ENCODE measurements around the gene DUT. TPM values are rescaled to one million over a fixed set of nuclear protein-coding genes. Genes with fewer than 3 reads are reported as not detected.

Gene DUT
- total and polyA plus RNA-seq, 2 experiments from 2014 or later, result 82.5 to 420 TPM

DNA sequence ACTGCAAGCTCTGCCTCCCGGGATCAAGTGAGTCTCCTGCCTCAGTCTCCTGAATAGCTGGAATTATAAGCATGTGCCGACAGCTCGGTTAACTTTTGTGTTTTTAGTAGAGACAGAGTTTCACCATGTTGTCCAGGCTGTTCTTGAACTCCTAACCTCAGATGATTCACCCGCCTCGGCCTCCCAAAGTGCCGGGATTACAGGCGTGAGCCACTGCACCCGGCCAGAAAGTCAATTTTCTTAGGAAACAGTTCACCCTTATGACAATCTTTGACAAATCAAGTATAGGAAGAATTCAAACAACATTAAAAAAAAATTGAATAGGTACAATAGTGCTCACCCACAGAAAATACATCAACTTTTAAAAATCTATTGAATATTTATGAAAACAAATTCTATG lies 23.6 kb upstream of the DUT start (continued):
- TF ChIP-seq STAT1 (IDR thresholded peaks at IDR 0.05; ENCODE audit: unreplicated experiment), result no peak
- TF ChIP-seq, protein P1, sequence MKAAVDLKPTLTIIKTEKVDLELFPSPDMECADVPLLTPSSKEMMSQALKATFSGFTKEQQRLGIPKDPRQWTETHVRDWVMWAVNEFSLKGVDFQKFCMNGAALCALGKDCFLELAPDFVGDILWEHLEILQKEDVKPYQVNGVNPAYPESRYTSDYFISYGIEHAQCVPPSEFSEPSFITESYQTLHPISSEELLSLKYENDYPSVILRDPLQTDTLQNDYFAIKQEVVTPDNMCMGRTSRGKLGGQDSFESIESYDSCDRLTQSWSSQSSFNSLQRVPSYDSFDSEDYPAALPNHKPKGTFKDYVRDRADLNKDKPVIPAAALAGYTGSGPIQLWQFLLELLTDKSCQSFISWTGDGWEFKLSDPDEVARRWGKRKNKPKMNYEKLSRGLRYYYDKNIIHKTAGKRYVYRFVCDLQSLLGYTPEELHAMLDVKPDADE (IDR thresholded peaks at IDR 0.05), result no peak
- no peak for TF ChIP-seq EZH2 (IDR thresholded peaks at IDR 0.05; ENCODE audit: low read depth, unreplicated experiment)
- TF ChIP-seq EZH2phosphoT487 (IDR thresholded peaks at IDR 0.05; ENCODE audit: unreplicated experiment), result no peak
- TF ChIP-seq NANOG (IDR thresholded peaks at IDR 0.05; ENCODE audit: borderline replicate concordance), result no peak
- TF ChIP-seq POLR2AphosphoS5 (IDR thresholded peaks at IDR 0.05; ENCODE audit: low read depth), result no peak
- no peak for TF ChIP-seq CREB1 (CRISPR knock-in tag; IDR thresholded peaks at IDR 0.05; ENCODE audit: low read depth)

DNA sequence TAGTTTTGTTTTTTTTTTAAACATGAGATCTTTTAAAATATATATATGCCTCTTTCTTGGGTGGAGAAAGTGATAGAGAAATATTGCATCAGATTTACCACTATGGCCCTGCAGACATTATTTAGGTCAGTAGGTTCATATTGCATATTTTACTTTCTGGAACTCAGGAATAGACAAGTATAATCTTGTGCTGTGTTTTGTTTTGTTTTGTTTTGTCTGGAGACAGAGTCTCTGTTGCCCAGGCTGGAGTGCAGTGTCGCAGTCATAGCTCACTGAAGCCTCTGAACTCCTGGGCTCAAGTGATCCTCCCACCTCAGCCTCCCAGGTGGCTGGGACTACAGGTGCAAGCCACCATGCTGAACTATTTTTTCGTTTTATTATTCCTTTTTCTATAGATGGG lies 21.5 kb upstream of the DUT start:
- H3F3A ChIP-seq (replicated peaks; ENCODE audit: low read depth), result no peaks in the 10 kb centered on the region
- H3K9me2 ChIP-seq (ENCODE audit: insufficient read depth), result no peaks in the 10 kb centered on the region
- TF ChIP-seq JUNB (IDR thresholded peaks at IDR 0.05; ENCODE audit: unreplicated experiment), result no peak
- TF ChIP-seq, protein P1 (IDR thresholded peaks at IDR 0.05), result no peak
- no peak for TF ChIP-seq ZNF114 (CRISPR knock-in tag; IDR thresholded peaks at IDR 0.05)
- no peak for TF ChIP-seq ZNF331 (CRISPR knock-in tag; IDR thresholded peaks at IDR 0.05; ENCODE audit: low read depth)
- no peak for TF ChIP-seq EZH2phosphoT487 (IDR thresholded peaks at IDR 0.05; ENCODE audit: unreplicated experiment)
- no peak for TF ChIP-seq EZH2 (IDR thresholded peaks at IDR 0.05; ENCODE audit: low read depth, unreplicated experiment)
- no peak for TF ChIP-seq POLR2AphosphoS5 (IDR thresholded peaks at IDR 0.05; ENCODE audit: low read depth)
- TF ChIP-seq, protein P2, sequence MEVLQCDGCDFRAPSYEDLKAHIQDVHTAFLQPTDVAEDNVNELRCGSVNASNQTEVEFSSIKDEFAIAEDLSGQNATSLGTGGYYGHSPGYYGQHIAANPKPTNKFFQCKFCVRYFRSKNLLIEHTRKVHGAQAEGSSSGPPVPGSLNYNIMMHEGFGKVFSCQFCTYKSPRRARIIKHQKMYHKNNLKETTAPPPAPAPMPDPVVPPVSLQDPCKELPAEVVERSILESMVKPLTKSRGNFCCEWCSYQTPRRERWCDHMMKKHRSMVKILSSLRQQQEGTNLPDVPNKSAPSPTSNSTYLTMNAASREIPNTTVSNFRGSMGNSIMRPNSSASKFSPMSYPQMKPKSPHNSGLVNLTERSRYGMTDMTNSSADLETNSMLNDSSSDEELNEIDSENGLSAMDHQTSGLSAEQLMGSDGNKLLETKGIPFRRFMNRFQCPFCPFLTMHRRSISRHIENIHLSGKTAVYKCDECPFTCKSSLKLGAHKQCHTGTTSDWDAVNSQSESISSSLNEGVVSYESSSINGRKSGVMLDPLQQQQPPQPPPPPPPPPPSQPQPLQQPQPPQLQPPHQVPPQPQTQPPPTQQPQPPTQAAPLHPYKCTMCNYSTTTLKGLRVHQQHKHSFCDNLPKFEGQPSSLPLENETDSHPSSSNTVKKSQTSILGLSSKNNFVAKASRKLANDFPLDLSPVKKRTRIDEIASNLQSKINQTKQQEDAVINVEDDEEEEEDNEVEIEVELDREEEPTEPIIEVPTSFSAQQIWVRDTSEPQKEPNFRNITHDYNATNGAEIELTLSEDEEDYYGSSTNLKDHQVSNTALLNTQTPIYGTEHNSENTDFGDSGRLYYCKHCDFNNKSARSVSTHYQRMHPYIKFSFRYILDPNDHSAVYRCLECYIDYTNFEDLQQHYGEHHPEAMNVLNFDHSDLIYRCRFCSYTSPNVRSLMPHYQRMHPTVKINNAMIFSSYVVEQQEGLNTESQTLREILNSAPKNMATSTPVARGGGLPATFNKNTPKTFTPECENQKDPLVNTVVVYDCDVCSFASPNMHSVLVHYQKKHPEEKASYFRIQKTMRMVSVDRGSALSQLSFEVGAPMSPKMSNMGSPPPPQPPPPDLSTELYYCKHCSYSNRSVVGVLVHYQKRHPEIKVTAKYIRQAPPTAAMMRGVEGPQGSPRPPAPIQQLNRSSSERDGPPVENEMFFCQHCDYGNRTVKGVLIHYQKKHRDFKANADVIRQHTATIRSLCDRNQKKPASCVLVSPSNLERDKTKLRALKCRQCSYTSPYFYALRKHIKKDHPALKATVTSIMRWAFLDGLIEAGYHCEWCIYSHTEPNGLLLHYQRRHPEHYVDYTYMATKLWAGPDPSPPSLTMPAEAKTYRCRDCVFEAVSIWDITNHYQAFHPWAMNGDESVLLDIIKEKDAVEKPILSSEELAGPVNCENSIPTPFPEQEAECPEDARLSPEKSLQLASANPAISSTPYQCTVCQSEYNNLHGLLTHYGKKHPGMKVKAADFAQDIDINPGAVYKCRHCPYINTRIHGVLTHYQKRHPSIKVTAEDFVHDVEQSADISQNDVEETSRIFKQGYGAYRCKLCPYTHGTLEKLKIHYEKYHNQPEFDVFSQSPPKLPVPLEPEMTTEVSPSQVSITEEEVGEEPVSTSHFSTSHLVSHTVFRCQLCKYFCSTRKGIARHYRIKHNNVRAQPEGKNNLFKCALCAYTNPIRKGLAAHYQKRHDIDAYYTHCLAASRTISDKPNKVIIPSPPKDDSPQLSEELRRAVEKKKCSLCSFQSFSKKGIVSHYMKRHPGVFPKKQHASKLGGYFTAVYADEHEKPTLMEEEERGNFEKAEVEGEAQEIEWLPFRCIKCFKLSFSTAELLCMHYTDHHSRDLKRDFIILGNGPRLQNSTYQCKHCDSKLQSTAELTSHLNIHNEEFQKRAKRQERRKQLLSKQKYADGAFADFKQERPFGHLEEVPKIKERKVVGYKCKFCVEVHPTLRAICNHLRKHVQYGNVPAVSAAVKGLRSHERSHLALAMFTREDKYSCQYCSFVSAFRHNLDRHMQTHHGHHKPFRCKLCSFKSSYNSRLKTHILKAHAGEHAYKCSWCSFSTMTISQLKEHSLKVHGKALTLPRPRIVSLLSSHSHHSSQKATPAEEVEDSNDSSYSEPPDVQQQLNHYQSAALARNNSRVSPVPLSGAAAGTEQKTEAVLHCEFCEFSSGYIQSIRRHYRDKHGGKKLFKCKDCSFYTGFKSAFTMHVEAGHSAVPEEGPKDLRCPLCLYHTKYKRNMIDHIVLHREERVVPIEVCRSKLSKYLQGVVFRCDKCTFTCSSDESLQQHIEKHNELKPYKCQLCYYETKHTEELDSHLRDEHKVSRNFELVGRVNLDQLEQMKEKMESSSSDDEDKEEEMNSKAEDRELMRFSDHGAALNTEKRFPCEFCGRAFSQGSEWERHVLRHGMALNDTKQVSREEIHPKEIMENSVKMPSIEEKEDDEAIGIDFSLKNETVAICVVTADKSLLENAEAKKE (CRISPR knock-in tag; IDR thresholded peaks at IDR 0.05), result no peak
- no peak overlapping the region for H3K4me3 ChIP-seq
- Mint-ChIP-seq H3K36me3 (ENCODE audit: low read depth) (no peaks in the 10 kb centered on the region; the same call in 2 of the 3 replicates), H3K4me3 (no peak overlapping the region), H3K27ac (no peak overlapping the region), H3K27me3 (ENCODE audit: insufficient read depth, low read depth, poor library complexity) (peaks cover 4% of the 10 kb centered on the region), H3K9me3 (no peaks in the 10 kb centered on the region), H3K4me1 (peaks cover 45% of the 10 kb centered on the region)
- DNase-seq (ENCODE audit: low spot score), result no peak
- H4K20me1 ChIP-seq (replicated peaks; ENCODE audit: insufficient read depth), result no peaks in the 10 kb centered on the region
- peaks cover 28% of the 10 kb centered on the region for H3K4me1 ChIP-seq (ENCODE audit: insufficient read depth)
- no peak overlapping the region for H3K27ac ChIP-seq (ENCODE audit: low read depth)
- no peaks in the 10 kb centered on the region for H3K27me3 ChIP-seq (ENCODE audit: insufficient read depth)
- no peaks in the 10 kb centered on the region for H3K79me2 ChIP-seq (replicated peaks; ENCODE audit: insufficient read depth)
- no peaks in the 10 kb centered on the region for H3K36me3 ChIP-seq (ENCODE audit: insufficient read depth)
- no peak overlapping the region for H2AFZ ChIP-seq
- ATAC-seq, result no peak
- H3K4me2 ChIP-seq, result no peak overlapping the region
